Adrenal gland (tissue), 5 donors: Measurements from ENCODE around the gene ZSCAN1.

Experiments
- CTCF ChIP-seq, 6 experiments: fragments of 450-650 bp in 4 of 6; fragments of 200-600 bp in 2 of 6; sonication (generic) in 1 of 6; IDR thresholded peaks; 1 replicate in 5 of 6; 2 replicates in 1 of 6; pipeline versions ENCODE4 v1.5.1 to v1.8.0; 2016 to 2021; ENCODE audit warnings: antibody characterized with exemption in 6 of 6, mild to moderate bottlenecking in 2 of 6, moderate library complexity in 1 of 6
- POLR2A ChIP-seq, 2 donors: fragments of 450-650 bp; IDR thresholded peaks; one replicate each; pipeline ENCODE4 v1.6.1; 2017; ENCODE audit warnings: antibody characterized with exemption in 2 of 2, mild to moderate bottlenecking in 2 of 2, moderate library complexity in 1 of 2
- donor health status: DM: no; HTN: no; CAD: no.

- TF ChIP-seq CTCF (IDR thresholded peaks at IDR 0.05) (no peak), POLR2A (IDR thresholded peaks at IDR 0.05) (peak; percentile 58 to 60)
Observed at GRCh38 chr19:58002384-58003173, 31.2 kb upstream of the ZSCAN1 start, which contains the start of gene ZNF606.
